HG03159 (cell line): ENCODE measurements around the gene IZUMO2.
"Not testable (repeated sequence)": the region's sequence is repeated elsewhere in the genome, so short reads cannot be mapped to it uniquely, and the experiment has no call there.

Experiments
- ATAC-seq: cut with Tn5 transposase; IDR thresholded peaks from one replicate; pipeline ENCODE4 v1.9.1; 2021; ENCODE audit warnings: mild to moderate bottlenecking, moderate library complexity; ENCODE audit not compliant: unreplicated experiment

The IZUMO2 gene

DNA sequence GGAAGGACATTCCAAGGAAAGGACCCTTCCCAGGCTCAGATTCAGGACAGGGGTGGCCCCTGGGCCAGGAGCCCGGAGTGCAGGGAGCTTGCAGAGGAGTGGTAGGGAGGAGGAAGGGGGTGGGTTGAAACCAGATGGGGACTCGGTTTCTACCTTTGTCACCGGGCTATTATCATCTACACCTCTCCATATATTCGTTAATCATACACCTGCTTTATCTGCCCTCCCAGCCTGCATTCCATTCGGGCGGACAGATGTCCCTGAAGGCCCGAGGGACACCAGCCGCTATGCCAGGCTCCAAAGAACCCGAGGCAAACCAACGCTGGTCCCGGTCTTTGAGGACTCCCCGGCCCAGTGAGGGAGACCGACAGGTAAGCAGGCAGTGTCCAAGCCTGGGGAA is 24.9 kb upstream of the IZUMO2 start:
- ATAC-seq: no peak

GRCh38 chr19:50184196-50184595 is 21.1 kb upstream of the IZUMO2 start:
- no peak for ATAC-seq

DNA sequence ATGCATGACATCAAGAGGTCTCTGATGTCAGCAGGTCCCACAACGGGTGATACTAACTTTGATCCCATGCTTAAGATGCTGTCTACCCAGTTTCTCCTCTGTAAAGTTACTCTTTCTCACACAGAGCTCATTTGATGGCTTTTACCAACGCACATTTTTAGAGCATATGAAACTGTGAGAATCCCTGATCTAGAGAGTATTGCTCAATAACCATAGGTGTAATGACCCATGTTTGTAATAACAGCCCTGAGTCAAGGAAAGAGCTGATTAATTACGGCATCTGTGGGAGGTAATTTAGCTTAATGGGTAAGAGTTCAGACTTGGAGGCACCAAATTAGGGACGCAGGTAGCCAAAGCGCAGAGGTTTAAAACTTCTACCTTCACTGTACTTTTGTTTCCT is 18.0 kb upstream of the IZUMO2 start:
- ATAC-seq: no peak

- ATAC-seq: no peak
Observed at GRCh38 chr19:50178859-50179537, 15.9 kb upstream of the IZUMO2 start.

GRCh38 chr19:50178320-50178719 is 15.2 kb upstream of the IZUMO2 start:
- ATAC-seq: no peak

DNA sequence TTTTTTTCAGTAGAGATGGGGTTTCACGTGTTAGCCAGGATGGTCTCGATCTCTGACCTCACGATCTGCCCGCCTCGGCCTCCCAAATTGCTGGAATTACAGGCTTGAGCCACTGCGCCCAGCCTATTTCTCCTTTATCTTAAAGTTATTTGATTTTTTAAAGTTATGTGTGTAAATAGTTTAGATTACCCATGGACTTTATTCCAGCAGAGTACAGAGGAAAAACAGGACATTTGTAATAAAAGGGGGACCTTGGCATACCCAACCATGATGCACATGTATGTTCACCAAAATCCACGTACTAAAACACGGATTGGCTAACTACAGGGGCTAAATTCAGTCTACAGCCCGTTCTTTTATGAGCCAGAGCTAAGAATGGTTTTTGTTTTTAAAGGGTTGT is 13.7 kb upstream of the IZUMO2 start:
- ATAC-seq: no peak

DNA sequence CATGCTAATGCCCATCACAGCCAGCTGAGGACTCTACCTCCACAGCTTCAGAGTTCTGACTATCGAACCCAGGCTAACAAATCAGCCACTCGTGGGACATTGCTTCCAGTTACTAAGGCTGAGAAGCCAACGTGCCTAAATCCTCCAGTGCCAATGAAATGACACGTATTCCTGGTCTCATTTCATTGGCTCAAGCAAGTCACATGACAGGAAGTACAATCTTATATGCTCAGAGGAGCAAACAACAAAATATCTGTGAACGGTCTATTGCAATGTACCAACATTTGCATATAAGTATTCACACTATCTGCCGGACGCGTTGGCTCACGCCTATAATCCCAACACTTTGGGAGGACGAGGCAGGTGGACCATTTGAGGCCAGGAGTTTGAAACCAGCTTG is 12.8 kb upstream of the IZUMO2 start:
- no peak for ATAC-seq

DNA sequence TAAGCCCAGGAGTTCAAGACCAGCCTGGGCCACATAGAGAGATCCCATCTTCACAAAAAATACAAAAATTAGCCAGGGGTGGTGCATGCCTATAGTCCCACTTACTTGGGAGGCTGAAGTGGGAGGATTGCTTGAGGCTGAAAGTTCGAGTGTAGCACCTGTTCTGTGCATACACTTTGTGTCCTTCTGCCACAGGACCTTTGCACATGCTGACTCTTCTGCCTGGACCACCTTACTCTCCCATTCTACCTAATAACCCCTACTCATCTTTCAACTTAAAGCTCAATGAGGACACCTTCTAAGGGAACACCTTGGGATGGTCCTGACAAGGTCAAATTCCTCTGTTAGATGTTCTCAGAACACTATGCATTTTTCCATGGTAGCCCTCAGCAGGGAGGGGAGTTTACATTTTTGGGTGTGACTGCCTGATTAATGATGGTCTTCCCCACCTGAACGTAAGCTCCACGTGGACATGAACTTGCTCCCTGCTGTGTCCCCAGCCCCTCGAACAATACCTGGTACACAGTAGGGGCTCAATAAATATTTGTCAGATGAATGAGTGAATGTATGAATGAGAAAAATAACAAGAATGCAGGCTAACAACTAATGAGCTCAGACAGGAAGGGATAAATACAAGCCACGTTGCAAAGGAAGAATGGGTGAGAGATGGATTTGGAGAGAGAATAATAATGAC is 11.2 kb upstream of the IZUMO2 start:
- ATAC-seq: no peak

DNA sequence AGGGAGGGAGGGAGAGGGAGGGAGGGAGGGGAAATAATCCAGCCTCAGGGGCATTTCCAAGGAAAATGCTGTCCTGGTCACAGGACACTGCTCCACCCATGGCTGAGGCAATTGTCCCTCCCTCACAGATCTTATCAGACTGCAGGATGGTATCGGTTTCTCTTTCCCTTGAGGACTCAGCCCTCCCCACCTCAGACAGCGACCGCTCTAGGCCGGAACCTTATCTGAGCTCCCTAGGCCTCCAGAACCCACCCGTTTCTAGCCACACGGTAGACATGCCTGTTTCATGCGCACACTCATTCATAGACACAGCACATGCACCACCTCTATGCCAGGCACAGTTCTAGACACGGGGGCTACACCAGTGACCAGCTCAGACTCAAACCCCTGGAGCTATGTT is 10.0 kb upstream of the IZUMO2 start:
- ATAC-seq: no peak

GRCh38 chr19:50172726-50173125 is 9.6 kb upstream of the IZUMO2 start:
- ATAC-seq: no peak

DNA sequence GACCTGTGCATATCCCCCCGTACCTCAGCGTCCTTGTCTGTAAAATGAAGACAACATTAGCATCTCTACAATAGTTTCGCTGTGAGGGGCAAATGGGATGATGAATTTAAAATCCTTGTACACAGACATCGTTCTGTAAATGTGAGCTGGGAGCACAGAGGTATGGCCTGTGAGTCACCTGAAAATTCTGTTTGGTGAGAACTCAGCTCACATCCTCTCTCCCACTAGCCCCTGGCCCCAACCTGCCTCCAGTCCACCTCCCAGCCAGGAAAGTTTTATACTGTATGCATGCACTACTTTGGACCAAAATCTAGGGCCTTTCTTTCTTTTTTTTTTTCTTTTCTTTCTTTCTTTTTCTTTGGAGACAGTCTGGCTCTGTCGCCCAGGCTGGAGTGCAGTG is 8.7 kb upstream of the IZUMO2 start:
- no peak for ATAC-seq

GRCh38 chr19:50167314-50167721 is 4.2 kb upstream of the IZUMO2 start:
- ATAC-seq: no peak

DNA sequence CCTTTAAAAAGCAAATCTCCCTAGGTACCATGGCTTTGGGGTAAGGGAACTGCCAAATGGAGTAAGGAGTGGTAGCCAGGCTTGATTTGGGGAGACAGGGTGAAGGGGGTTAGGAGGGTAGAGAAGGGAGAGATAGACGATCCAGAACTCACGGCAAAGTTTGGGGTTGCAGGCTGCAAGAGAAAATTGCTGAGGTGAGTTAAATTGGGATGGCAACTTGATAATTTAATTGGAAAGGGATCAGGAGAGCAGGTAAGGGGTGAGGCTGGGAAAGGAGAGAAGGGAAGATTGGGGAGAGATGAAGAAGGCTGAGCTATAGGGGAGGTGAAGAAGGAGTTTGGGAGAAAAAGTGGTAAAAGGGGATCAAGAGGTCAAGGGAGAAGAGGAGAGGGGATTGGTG is 4.0 kb downstream of the IZUMO2 start:
- no peak for ATAC-seq

DNA sequence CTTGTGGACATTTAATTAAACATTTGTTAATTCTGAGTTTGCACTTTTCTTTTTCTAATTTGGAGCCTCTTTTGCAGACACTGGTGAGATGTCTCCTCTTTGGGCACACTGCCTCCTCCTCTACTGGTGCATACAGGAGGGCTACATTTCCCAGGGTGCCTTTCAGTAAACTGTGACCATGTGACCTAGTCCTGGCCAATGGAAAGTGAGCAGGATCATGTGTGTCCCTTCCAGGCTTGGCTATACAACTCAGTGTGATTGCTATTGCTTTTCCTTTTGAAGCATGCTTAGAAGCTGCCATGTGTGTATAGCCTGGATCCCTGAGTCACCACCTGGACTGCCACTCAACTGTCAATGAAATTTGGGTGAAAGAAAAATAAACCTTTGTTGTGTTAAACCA is 4.5 kb downstream of the IZUMO2 start:
- ATAC-seq: no peak

DNA sequence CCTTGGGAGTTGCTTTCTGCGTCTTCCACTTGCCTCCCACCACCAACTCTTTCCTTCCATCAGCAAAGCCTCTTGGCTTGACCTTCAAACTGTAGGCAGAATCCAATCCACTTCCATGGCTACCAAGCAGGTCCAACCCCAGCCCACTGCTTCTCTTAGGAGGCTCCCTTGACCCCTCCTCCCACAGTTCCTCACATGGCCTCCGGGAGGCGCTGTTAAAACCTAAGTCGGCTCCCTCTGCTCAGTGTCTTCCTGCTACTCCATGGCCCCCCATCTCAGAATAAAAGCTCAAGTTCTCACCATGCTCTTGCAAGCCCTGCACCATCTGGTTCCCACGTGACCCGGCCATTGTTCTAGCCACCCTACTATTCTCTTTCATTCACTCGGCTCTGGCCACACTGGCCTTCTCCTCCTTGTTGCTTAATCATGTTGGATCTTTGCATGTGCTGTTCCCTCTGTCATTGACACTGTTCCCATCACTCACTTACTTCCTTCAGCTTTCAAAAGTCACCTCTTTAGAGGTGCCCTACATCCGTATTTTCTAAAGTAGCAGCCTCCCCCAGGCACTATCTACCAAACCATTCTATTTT is 7.5 kb downstream of the IZUMO2 start:
- ATAC-seq: no peak

GRCh38 chr19:50154529-50154928 is 8.6 kb downstream of the IZUMO2 start:
- ATAC-seq: no peak

DNA sequence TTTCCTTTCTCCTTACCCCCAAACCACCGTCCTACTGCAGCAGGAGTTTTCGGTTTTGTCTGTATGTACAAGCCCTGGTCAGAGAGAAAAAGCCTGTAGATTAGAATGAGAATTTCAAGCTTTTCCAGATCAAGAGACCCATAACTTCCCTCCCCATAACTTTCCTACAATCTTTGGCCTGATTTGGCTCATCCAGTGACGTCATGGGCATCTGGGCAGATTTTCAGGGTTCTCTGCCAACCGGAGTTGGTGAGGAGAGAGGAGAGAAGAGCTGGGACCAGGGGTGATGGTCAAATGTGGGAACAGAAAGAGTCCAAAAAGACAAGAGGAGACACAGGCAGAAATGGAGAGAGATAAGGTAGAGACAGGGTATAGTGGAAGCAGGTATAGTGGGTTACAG is 10.5 kb downstream of the IZUMO2 start:
- no peak for ATAC-seq

DNA sequence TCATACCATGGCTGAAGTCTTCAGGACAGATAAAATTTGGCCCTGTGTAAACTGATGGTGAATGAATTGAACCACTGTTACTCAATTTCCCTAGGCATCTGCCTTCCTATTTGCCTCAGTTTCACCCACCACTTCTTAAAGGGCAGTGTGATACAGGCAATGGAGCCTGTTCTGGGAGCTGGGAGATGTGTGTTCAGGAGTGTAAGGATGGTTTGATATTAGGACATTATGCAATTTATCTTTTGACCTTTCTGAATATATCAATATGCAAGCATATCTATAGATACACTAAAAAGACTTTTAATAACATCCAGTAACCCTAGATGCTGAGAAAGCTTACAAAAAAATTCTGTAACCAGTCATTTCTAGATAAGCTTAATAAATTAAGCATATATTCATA is 14.6 kb downstream of the IZUMO2 start:
- no peak for ATAC-seq

DNA sequence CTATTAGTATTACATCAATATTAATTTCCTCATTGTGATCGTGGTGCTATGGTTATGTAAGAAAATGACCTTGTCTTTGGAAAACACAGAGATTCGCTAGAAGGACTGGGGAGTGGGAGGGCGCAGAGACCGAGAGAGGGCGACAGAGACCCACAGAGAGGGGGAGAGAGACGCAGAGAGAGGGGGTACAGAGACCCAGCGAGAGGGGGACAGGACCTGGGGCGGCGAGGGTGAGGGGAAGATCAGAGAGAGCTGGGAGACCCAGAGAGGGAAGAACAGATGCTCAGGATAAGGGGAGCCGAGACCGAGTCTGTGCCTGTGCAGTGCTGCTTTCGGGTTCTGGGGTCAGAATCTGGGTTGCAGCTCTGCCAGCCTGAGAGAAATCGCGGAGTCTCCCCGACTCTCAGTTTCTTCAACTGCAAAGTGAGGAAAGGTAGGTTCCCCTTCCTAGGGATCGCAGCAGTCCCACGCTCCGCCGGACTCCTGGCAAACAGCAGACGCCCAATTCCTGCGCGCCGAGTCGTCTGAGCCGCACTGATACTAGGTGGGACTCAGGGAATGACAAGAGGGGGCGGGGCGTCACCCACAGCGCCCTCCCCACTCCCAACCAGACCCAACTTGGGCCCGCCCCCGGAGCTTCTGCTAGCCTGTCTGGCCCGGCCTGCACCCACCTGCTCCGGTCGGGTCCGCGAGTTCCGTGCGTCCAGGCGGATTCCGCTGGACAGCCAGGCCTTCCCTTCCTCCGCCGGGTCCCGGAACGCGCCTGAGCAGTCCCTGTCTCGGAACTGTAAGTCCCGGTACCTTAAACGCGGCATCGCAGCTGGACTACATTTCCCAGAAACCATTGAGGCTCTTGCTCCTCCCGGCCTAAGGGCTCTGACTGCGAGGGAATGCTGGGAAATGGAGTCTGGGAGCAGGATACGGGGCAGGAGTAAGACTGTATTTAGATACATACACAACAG is 15.3 kb downstream of the IZUMO2 start:
- no peak for ATAC-seq

DNA sequence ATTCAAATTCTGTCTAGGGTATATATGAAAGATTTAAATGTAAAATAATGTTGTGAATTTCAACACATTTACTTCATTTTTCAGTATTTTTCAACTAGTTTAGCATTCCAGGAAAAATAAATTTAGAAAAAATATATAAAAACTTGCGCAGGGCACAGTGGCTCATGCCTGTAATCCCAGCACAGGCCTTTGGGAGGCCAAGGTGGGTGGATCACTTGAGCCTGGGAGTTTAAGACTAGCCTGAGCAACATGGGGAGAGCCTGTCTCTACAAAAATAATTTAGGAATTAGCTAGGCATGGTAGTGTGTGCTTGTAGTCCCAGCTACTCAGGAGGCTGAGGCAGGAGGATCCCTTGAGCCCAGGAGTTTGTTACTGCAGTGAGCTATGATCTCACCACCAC is 21.2 kb downstream of the IZUMO2 start:
- ATAC-seq: not testable (repeated sequence)

DNA sequence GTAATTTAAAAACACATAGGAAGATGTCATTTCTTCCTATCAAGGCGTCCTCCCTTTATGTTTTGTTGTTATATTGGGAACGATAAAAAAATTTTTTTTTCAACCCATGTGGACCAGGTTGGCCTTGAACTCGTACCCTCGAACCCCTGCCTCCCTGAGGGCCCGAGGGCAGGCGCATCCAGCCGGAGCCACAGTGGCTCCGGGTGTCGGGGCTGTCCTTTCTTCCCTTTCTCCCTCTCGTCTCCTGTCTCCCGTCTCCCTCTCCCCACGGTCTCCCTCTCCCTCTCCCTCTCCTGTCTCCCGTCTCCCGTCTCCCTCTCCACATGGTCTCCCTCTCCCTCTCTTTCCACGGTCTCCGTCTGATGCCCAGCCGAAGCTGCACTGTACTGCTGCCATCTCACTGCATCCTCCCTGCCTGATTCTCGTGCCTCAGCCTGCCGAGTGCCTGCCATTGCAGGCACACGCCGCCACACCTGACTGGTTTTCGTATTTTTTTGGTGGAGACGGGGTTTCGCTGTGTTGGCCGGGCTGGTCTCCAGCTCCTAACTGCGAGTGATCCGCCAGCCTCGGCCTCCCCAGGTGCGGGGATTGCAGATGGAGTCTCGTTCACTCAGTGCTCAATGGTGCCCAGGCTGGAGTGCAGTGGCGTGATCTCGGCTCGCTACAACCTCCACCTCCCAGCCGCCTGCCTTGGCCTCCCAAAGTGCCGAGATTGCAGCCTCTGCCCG is 22.8 kb downstream of the IZUMO2 start:
- ATAC-seq: not testable (repeated sequence)
